Measurements from ENCODE around the gene POU6F2. TPM values are rescaled to one million over a fixed set of nuclear protein-coding genes. Genes with fewer than 3 reads are reported as not detected.

POU6F2 gene
- total RNA-seq, 1 donor from 2014 or later: 7.9 TPM

- H3K4me1 Mint-ChIP-seq: peaks cover 5% of the 10 kb centered on the region
- peaks cover 6% of the 10 kb centered on the region for H3K36me3 Mint-ChIP-seq (ENCODE audit: low read depth)
- no peak for DNase-seq (ENCODE audit: low read depth, low spot score)
- H3K27me3 Mint-ChIP-seq (ENCODE audit: low read depth): no peaks in the 10 kb centered on the region
- peaks cover 5% of the 10 kb centered on the region for H3K9me3 Mint-ChIP-seq
- H3K4me3 Mint-ChIP-seq: no peak overlapping the region
- H3K27ac Mint-ChIP-seq (ENCODE audit: unreplicated experiment): no peak overlapping the region
- TF ChIP-seq, protein P1, sequence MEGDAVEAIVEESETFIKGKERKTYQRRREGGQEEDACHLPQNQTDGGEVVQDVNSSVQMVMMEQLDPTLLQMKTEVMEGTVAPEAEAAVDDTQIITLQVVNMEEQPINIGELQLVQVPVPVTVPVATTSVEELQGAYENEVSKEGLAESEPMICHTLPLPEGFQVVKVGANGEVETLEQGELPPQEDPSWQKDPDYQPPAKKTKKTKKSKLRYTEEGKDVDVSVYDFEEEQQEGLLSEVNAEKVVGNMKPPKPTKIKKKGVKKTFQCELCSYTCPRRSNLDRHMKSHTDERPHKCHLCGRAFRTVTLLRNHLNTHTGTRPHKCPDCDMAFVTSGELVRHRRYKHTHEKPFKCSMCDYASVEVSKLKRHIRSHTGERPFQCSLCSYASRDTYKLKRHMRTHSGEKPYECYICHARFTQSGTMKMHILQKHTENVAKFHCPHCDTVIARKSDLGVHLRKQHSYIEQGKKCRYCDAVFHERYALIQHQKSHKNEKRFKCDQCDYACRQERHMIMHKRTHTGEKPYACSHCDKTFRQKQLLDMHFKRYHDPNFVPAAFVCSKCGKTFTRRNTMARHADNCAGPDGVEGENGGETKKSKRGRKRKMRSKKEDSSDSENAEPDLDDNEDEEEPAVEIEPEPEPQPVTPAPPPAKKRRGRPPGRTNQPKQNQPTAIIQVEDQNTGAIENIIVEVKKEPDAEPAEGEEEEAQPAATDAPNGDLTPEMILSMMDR (conservative IDR thresholded peaks at IDR 0.05): no peak
These were observed 382.3 kb downstream of the POU6F2 start for GRCh38 chr7:39360038-39360437.

DNA sequence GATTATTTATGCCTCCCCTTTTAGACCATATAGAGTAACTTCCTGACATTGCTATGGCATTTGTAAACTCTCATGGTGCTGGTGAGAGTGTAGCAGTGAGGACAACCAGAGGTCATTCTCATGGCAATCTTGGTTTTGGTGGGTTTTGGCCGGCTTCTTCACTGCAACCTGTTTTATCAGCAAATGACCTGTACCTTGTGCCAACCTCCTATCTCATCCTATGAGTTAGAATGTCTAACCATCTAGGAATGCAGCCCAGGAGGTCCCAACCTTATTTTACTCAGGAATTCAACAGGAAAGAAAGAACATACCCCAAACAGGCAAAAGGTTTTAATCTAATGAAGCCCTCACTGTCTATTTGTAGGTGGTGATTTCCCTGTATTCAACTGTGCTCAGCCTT, 383.1 kb downstream of the POU6F2 start:
- no peaks in the 10 kb centered on the region for H3K27me3 Mint-ChIP-seq (ENCODE audit: low read depth)
- H3K4me1 Mint-ChIP-seq: peaks cover 5% of the 10 kb centered on the region
- H3K4me3 Mint-ChIP-seq: no peak overlapping the region

DNA sequence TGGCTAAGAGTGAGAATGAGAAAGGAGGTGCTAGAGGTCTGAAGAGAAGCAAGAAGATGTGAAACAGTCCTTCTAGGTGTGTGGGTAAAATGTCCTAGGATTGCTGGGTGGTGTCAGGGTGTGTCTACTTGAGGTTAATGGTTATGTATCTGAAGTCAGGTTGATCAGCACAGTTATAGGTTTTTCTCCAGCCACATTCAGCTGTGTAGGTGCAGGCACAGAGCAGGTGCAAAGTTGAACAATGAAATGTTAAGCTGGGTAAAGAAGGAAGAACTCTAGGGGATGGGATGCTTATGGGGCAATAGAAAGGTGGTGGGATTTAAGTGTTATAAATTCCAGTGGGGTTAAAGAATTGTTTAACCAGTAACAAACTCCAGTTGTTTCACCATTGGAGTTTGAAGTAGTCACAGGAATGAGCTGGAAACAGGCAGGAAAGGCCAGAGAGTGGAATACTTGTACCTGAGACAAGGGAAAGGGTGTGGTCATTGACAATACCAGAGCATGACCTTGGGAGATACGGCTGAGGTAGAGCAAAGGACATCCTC, 388.1 kb downstream of the POU6F2 start:
- H3K27me3 Mint-ChIP-seq (ENCODE audit: low read depth): no peaks in the 10 kb centered on the region
- peaks cover 5% of the 10 kb centered on the region for H3K4me1 Mint-ChIP-seq
- TF ChIP-seq, protein P1 (conservative IDR thresholded peaks at IDR 0.05): no peak
- no peak overlapping the region for H3K27ac Mint-ChIP-seq (ENCODE audit: unreplicated experiment)
- H3K4me3 Mint-ChIP-seq: no peak overlapping the region
- DNase-seq (ENCODE audit: low read depth, low spot score): no peak
- H3K9me3 Mint-ChIP-seq: peaks cover 9% of the 10 kb centered on the region
- H3K36me3 Mint-ChIP-seq (ENCODE audit: low read depth): peaks cover 8% of the 10 kb centered on the region

More for the DNA sequence above, 383.1 kb downstream of the POU6F2 start:
- peaks cover 6% of the 10 kb centered on the region for H3K36me3 Mint-ChIP-seq (ENCODE audit: low read depth)
- no peak overlapping the region for H3K27ac Mint-ChIP-seq (ENCODE audit: unreplicated experiment)
- H3K9me3 Mint-ChIP-seq: peaks cover 5% of the 10 kb centered on the region
- no peak for DNase-seq (ENCODE audit: low read depth, low spot score)
- TF ChIP-seq, protein P1 (conservative IDR thresholded peaks at IDR 0.05): no peak

DNA sequence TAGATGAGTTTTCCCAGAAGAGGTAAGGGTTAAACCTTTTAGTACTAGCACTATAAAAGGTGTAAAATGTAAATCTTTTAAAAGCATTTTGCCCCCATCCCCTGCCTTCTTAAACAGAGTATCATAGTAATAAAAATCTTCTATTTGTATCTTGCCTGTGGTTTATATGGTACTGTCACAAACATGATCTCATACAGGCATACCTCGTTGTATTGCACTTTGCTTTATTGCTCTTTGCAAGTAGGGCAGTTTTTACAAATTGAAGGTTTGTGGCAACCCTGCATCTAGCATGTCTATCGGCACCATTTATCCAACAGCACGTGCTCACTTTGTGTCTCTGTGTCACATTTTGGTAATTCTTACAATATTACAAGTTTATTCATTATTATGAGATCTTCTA, 389.7 kb downstream of the POU6F2 start:
- no peak for DNase-seq (ENCODE audit: low read depth, low spot score)
- H3K4me1 Mint-ChIP-seq: peaks cover 5% of the 10 kb centered on the region
- peaks cover 9% of the 10 kb centered on the region for H3K9me3 Mint-ChIP-seq
- peaks cover 9% of the 10 kb centered on the region for H3K36me3 Mint-ChIP-seq (ENCODE audit: low read depth)
- H3K27ac Mint-ChIP-seq (ENCODE audit: unreplicated experiment): no peak overlapping the region
- H3K4me3 Mint-ChIP-seq: no peak overlapping the region
- no peaks in the 10 kb centered on the region for H3K27me3 Mint-ChIP-seq (ENCODE audit: low read depth)
- TF ChIP-seq, protein P1 (conservative IDR thresholded peaks at IDR 0.05): no peak

GRCh38 chr7:39367943-39368342, 390.2 kb downstream of the POU6F2 start:
- TF ChIP-seq, protein P1 (conservative IDR thresholded peaks at IDR 0.05): no peak
- H3K27ac Mint-ChIP-seq (ENCODE audit: unreplicated experiment): no peak overlapping the region
- H3K36me3 Mint-ChIP-seq (ENCODE audit: low read depth): peaks cover 8% of the 10 kb centered on the region
- H3K4me1 Mint-ChIP-seq: peaks cover 5% of the 10 kb centered on the region
- H3K4me3 Mint-ChIP-seq: no peak overlapping the region
- no peak for DNase-seq (ENCODE audit: low read depth, low spot score)
- peaks cover 9% of the 10 kb centered on the region for H3K9me3 Mint-ChIP-seq
- H3K27me3 Mint-ChIP-seq (ENCODE audit: low read depth): no peaks in the 10 kb centered on the region
